Measurements from ENCODE around the gene NLGN1.
"Not testable (repeated sequence)": the region's sequence is repeated elsewhere in the genome, so short reads cannot be mapped to it uniquely, and the experiment has no call there.

Gene NLGN1

GRCh38 chr3:173567997-173568396 lies 170.5 kb downstream of the NLGN1 start:
- Mint-ChIP-seq H3K36me3 (ENCODE audit: low read depth) (no peaks in the 10 kb centered on the region), H3K27ac (no peak overlapping the region), H3K4me3 (no peak overlapping the region), H3K27me3 (no peaks in the 10 kb centered on the region), H3K4me1 (ENCODE audit: low read depth) (no peaks in the 10 kb centered on the region), H3K9me3 (no peaks in the 10 kb centered on the region)

GRCh38 chr3:173568623-173569022 lies 171.1 kb downstream of the NLGN1 start:
- Mint-ChIP-seq H3K27ac (no peak overlapping the region), H3K4me1 (ENCODE audit: low read depth) (no peaks in the 10 kb centered on the region), H3K4me3 (no peak overlapping the region), H3K9me3 (no peaks in the 10 kb centered on the region), H3K27me3 (no peaks in the 10 kb centered on the region), H3K36me3 (ENCODE audit: low read depth) (no peaks in the 10 kb centered on the region)

GRCh38 chr3:173583496-173583895 lies 186.0 kb downstream of the NLGN1 start:
- H3K4me3 Mint-ChIP-seq = no peak overlapping the region

DNA sequence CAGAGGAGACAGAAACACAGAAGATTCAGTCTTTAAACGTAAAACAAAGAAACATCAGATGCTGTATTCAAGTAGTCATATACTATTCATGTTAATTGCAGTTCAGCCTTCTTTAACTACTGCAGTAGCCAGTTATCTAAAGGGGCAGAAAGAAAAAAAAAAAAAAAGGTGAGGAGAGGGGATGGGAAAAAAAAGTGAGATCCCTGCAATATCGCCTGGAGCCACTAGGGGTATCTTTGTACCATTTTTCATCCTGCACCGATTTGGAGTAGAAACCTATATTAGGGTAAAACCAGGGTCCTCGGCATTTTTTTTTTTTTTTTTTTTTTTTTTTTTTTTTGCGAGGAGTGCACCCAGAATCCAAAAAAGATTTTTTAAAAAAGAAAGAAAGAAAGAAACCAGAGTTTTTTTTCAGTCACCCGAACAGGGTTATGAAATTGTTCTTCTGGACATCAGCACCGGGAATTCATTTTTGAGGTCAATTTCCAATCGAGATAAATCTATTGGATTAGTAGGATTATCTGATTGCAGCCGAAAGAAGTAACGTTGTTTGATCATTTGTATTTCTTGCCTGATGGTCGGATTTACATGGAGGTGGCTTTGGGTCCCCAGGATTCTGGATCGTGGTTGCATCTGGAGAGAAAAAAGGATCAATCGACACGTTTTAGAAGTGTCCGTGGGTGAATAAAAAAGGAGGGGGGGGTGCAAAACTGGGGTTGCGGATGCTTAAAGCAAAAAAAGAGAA lies 186.7 kb downstream of the NLGN1 start:
- H3K4me3 Mint-ChIP-seq = peak overlapping the region; percentile 22
- peaks cover 30% of the 10 kb centered on the region for H3K27me3 Mint-ChIP-seq
- H3K4me1 Mint-ChIP-seq (ENCODE audit: low read depth) = peaks cover 6% of the 10 kb centered on the region
- H3K36me3 Mint-ChIP-seq (ENCODE audit: low read depth) = no peaks in the 10 kb centered on the region
- no peaks in the 10 kb centered on the region for H3K9me3 Mint-ChIP-seq
- H3K27ac Mint-ChIP-seq = no peak overlapping the region

More at GRCh38 chr3:173583496-173583895, 186.0 kb downstream of the NLGN1 start:
- Mint-ChIP-seq H3K27me3 (peaks cover 30% of the 10 kb centered on the region), H3K36me3 (ENCODE audit: low read depth) (no peaks in the 10 kb centered on the region), H3K9me3 (no peaks in the 10 kb centered on the region), H3K27ac (no peak overlapping the region), H3K4me1 (ENCODE audit: low read depth) (peaks cover 6% of the 10 kb centered on the region)

- Mint-ChIP-seq H3K4me1 (ENCODE audit: low read depth) (peaks cover 6% of the 10 kb centered on the region), H3K27me3 (peaks cover 30% of the 10 kb centered on the region), H3K9me3 (no peaks in the 10 kb centered on the region), H3K27ac (no peak overlapping the region), H3K4me3 (peak overlapping the region; percentile 22), H3K36me3 (ENCODE audit: low read depth) (no peaks in the 10 kb centered on the region)
Measured at GRCh38 chr3:173584838-173585831, 187.6 kb downstream of the NLGN1 start.

- Mint-ChIP-seq H3K27me3 (peaks cover 30% of the 10 kb centered on the region), H3K4me3 (no peak overlapping the region), H3K4me1 (ENCODE audit: low read depth) (peaks cover 6% of the 10 kb centered on the region), H3K36me3 (ENCODE audit: low read depth) (no peaks in the 10 kb centered on the region), H3K27ac (no peak overlapping the region), H3K9me3 (no peaks in the 10 kb centered on the region)
Measured at GRCh38 chr3:173586166-173586565, 188.6 kb downstream of the NLGN1 start.

GRCh38 chr3:173587055-173587454 lies 189.5 kb downstream of the NLGN1 start:
- Mint-ChIP-seq H3K36me3 (ENCODE audit: low read depth) (no peaks in the 10 kb centered on the region), H3K27ac (no peak overlapping the region), H3K27me3 (peaks cover 30% of the 10 kb centered on the region), H3K4me3 (no peak overlapping the region), H3K4me1 (ENCODE audit: low read depth) (peaks cover 6% of the 10 kb centered on the region), H3K9me3 (no peaks in the 10 kb centered on the region)

DNA sequence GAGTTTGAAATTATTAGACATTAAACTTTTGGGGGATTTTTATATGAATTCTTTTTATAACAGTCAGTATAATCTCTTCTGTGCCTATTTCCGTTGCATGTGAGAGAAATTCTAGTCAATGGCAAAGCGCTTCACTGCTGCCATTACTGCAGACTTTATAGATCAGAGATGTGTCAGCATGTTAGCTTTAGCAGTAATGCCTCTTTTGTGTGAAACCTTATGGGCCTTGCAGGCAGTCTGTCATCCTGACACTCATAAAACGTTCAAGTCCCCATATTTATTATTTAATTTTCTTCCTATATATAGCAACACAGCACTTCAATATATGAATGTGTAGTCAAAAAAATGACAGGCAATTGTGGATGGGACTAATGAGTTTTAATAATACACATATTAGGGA lies 191.0 kb downstream of the NLGN1 start:
- peaks cover 4% of the 10 kb centered on the region for H3K9me3 Mint-ChIP-seq

GRCh38 chr3:173589116-173589515 lies 191.6 kb downstream of the NLGN1 start:
- Mint-ChIP-seq H3K9me3 (peaks cover 5% of the 10 kb centered on the region), H3K36me3 (ENCODE audit: low read depth) (no peaks in the 10 kb centered on the region), H3K4me1 (ENCODE audit: low read depth) (peaks cover 6% of the 10 kb centered on the region)

More for the DNA sequence above, 191.0 kb downstream of the NLGN1 start:
- H3K27ac Mint-ChIP-seq = no peak overlapping the region
- peaks cover 27% of the 10 kb centered on the region for H3K27me3 Mint-ChIP-seq
- no peaks in the 10 kb centered on the region for H3K36me3 Mint-ChIP-seq (ENCODE audit: low read depth)
- peaks cover 6% of the 10 kb centered on the region for H3K4me1 Mint-ChIP-seq (ENCODE audit: low read depth)
- no peak overlapping the region for H3K4me3 Mint-ChIP-seq

GRCh38 chr3:173591401-173591800 lies 193.9 kb downstream of the NLGN1 start:
- H3K4me1 Mint-ChIP-seq (ENCODE audit: low read depth) = no peaks in the 10 kb centered on the region

More at GRCh38 chr3:173589116-173589515, 191.6 kb downstream of the NLGN1 start:
- Mint-ChIP-seq H3K27ac (no peak overlapping the region), H3K27me3 (peaks cover 24% of the 10 kb centered on the region), H3K4me3 (no peak overlapping the region)

GRCh38 chr3:173594881-173595280 lies 197.3 kb downstream of the NLGN1 start:
- not testable (repeated sequence) for H3K4me3 Mint-ChIP-seq; H3K36me3 Mint-ChIP-seq (ENCODE audit: low read depth)
- peaks cover 10% of the 10 kb centered on the region for H3K9me3 Mint-ChIP-seq

More at GRCh38 chr3:173591401-173591800, 193.9 kb downstream of the NLGN1 start:
- peaks cover 5% of the 10 kb centered on the region for H3K9me3 Mint-ChIP-seq
- no peak overlapping the region for H3K4me3 Mint-ChIP-seq
- no peak overlapping the region for H3K27ac Mint-ChIP-seq
- no peaks in the 10 kb centered on the region for H3K36me3 Mint-ChIP-seq (ENCODE audit: low read depth)
- peaks cover 2% of the 10 kb centered on the region for H3K27me3 Mint-ChIP-seq

DNA sequence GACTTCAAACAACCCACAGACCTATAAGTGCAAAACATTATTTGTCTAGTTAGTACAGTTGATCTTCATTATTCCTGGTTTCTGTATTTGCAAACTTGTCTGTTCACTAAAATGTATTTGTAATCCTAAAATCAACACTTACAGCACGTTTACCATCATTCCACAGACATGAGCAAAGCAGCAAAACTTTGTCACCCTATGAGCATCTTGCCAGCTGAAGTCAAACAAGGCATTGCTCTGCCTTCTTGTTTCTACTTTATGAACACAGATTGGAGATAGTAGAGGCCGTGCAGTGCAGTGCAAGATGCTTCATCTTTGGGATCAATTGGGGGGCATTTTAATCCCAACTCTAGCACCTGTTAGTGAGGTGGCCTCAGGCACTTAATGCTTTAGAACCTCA lies 202.1 kb downstream of the NLGN1 start:
- H3K9me3 Mint-ChIP-seq = peaks cover 5% of the 10 kb centered on the region
- no peaks in the 10 kb centered on the region for H3K27me3 Mint-ChIP-seq
- H3K4me3 Mint-ChIP-seq = no peak overlapping the region
- H3K27ac Mint-ChIP-seq = no peak overlapping the region
- H3K36me3 Mint-ChIP-seq (ENCODE audit: low read depth) = no peaks in the 10 kb centered on the region
- no peaks in the 10 kb centered on the region for H3K4me1 Mint-ChIP-seq (ENCODE audit: low read depth)

More at GRCh38 chr3:173594881-173595280, 197.3 kb downstream of the NLGN1 start:
- H3K27ac Mint-ChIP-seq; H3K4me1 Mint-ChIP-seq (ENCODE audit: low read depth); H3K27me3 Mint-ChIP-seq: not testable (repeated sequence)

- Mint-ChIP-seq H3K36me3 (ENCODE audit: low read depth) (no peaks in the 10 kb centered on the region), H3K27me3 (no peaks in the 10 kb centered on the region), H3K9me3 (peaks cover 11% of the 10 kb centered on the region), H3K27ac (no peak overlapping the region), H3K4me1 (ENCODE audit: low read depth) (no peaks in the 10 kb centered on the region), H3K4me3 (no peak overlapping the region)
Measured at GRCh38 chr3:173614522-173614921, 217.0 kb downstream of the NLGN1 start.

DNA sequence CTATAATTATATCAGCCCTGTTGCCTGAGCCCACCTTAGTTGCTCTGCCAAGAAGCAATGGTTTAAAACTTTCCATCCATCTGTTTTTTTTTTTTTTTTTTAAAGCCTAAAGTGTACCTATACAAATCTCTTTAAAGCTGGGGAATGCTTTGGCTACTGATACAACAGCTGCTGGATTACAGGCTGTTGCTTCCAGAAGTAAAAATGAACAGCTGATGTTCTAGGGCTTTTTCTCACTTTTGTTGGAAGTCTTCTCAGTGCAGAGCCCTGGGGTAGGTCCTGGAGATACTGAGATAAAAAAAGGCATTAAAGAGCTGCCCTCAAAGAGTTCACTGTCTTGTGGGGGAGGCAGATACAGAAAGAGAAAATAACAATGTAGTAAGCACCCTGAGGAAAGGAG lies 218.1 kb downstream of the NLGN1 start:
- Mint-ChIP-seq H3K36me3 (ENCODE audit: low read depth) (no peaks in the 10 kb centered on the region), H3K27ac (no peak overlapping the region), H3K4me3 (no peak overlapping the region), H3K27me3 (no peaks in the 10 kb centered on the region), H3K4me1 (ENCODE audit: low read depth) (no peaks in the 10 kb centered on the region), H3K9me3 (peaks cover 7% of the 10 kb centered on the region)

GRCh38 chr3:173617490-173617889 lies 219.9 kb downstream of the NLGN1 start:
- Mint-ChIP-seq H3K36me3 (ENCODE audit: low read depth) (no peaks in the 10 kb centered on the region), H3K9me3 (peaks cover 10% of the 10 kb centered on the region), H3K27ac (no peak overlapping the region), H3K4me3 (no peak overlapping the region), H3K4me1 (ENCODE audit: low read depth) (no peaks in the 10 kb centered on the region), H3K27me3 (no peaks in the 10 kb centered on the region)

Measured in stimulated activated naive CD8-positive, alpha-beta T cell treated with anti-CD3 and anti-CD28 coated beads, Interleukin-15, Interleukin-2, amounts not matched to agents 100 ng/mL and 50 ng/mL, for 24 hours (primary cell).